Cardiac fibroblast (primary cell): ENCODE measurements around the gene KASH5.
"Not testable (repeated sequence)": the region's sequence is repeated elsewhere in the genome, so short reads cannot be mapped to it uniquely, and the experiment has no call there.

Experiments
- DNase-seq, 2 donors: peaks; one replicate each; pipeline versions ENCODE4 v3.0.0 to v3.0.0-alpha.2; 2010; ENCODE audit warnings: low read depth in 2 of 2
- H3K4me3 ChIP-seq, 2 donors: replicated peaks in 1 of 2; 1 replicate in 1 of 2; 2 replicates in 1 of 2; pipeline ENCODE4 v1.5.1; 2011; ENCODE audit warnings: low read depth in 2 of 2, low read length in 2 of 2, mild to moderate bottlenecking in 2 of 2, moderate library complexity in 1 of 2
- CTCF ChIP-seq: IDR thresholded peaks from one replicate; pipeline ENCODE4 v1.5.1; 2011; ENCODE audit warnings: low read depth, mild to moderate bottlenecking, low read length, inconsistent platforms

KASH5 gene

GRCh38 chr19:49442354-49442753, 54.3 kb downstream of the KASH5 start:
- DNase-seq, result no peak
- H3K4me3 ChIP-seq, result peak overlapping the region in 1 of 2 donors; percentile 32
- no peak for TF ChIP-seq CTCF

- peak; percentile 87 to 93 for DNase-seq
- H3K4me3 ChIP-seq, result peak overlapping the region; percentile 55 to 68
- TF ChIP-seq CTCF, result no peak
Observed at GRCh38 chr19:49442771-49443365, 54.8 kb downstream of the KASH5 start.

GRCh38 chr19:49443366-49444099, 55.5 kb downstream of the KASH5 start:
- H3K4me3 ChIP-seq, result peak overlapping the region; percentile 55 to 68
- peak; percentile 89 for TF ChIP-seq CTCF
- DNase-seq, result peak; percentile 96 to 98

GRCh38 chr19:49444100-49444700, 56.2 kb downstream of the KASH5 start:
- DNase-seq, H3K4me3 ChIP-seq: not testable (repeated sequence)

- no peak for TF ChIP-seq CTCF
- no peak for DNase-seq
- H3K4me3 ChIP-seq, result no peak overlapping the region
Observed at GRCh38 chr19:49445997-49446396, 57.9 kb downstream of the KASH5 start.

- peak in 1 of 2 donors; percentile 41 for DNase-seq
Observed at GRCh38 chr19:49447485-49448431, 59.7 kb downstream of the KASH5 start.

More at GRCh38 chr19:49447485-49448431, 59.7 kb downstream of the KASH5 start:
- TF ChIP-seq CTCF, result no peak
- H3K4me3 ChIP-seq, result no peak overlapping the region
